Testis (tissue), 2 donors: ENCODE measurements around the gene RPTOR.

Experiments used
- CTCF ChIP-seq, 3 experiments: fragments of 450-650 bp in 2 of 3; fragments of 200-600 bp in 1 of 3; sonication (generic) in 1 of 3; IDR thresholded peaks; one replicate each; pipeline ENCODE4 v1.5.1; 2016 to 2019; ENCODE audit warnings: antibody characterized with exemption in 3 of 3, mild to moderate bottlenecking in 2 of 3, moderate library complexity in 1 of 3
- POLR2A ChIP-seq: fragments of 450-650 bp; IDR thresholded peaks from one replicate; pipeline ENCODE4 v1.6.1; 2017; ENCODE audit warnings: antibody characterized with exemption, mild to moderate bottlenecking, moderate library complexity

- TF ChIP-seq CTCF (IDR thresholded peaks at IDR 0.05) (no peak), POLR2A (no peak)
Observed at GRCh38 chr17:80803451-80804428, 259.1 kb downstream of the RPTOR start.
